Activated CD8-positive, alpha-beta T cell treated with anti-CD3 and anti-CD28 coated beads, Interleukin-2, amount 10 ng/mL, durations not matched to agents 7 days and 5 days (primary cell): ENCODE results near the gene TGFB2. TPM values are rescaled to one million over a fixed set of nuclear protein-coding genes. Genes with fewer than 3 reads are reported as not detected.
A peak's percentile ranks its signal among the peaks of the same experiment; 100 is the strongest.

Experiments
- ATAC-seq: fragments of 150-1000 bp; cut with Tn5 transposase; one replicate; pipeline ENCODE4 v1.10.0; 2021; ENCODE audit warnings: moderate library complexity
- CTCF ChIA-PET: fragments of 350-600 bp; sonication (Branson Sonifier 250); formaldehyde crosslinking; loops from one replicate; lab custom pipeline; 2021; ENCODE audit warnings: antibody characterized with exemption; lab: Charles Lee
- POLR2A ChIA-PET: fragments of 350-600 bp; sonication (Branson Sonifier 250); formaldehyde crosslinking; loops from one replicate; lab custom pipeline; 2021; ENCODE audit warnings: antibody characterized with exemption; lab: Charles Lee
- DNase-seq: peaks from one replicate; pipeline ENCODE4 v3.0.0-alpha.2; 2020
- H3K27ac Mint-ChIP-seq: one replicate; pipeline ENCODE4 v1.8.0; 2021; ENCODE audit warnings: mild to moderate bottlenecking, mixed read lengths
- H3K27me3 Mint-ChIP-seq: one replicate; pipeline ENCODE4 v1.8.0; 2021; ENCODE audit warnings: low read depth, mixed read lengths
- H3K36me3 Mint-ChIP-seq: one replicate; pipeline ENCODE4 v1.8.0; 2021; ENCODE audit warnings: low read depth, mixed read lengths
- H3K4me1 Mint-ChIP-seq: one replicate; pipeline ENCODE4 v1.8.0; 2021; ENCODE audit warnings: low read depth, mixed read lengths
- H3K4me3 Mint-ChIP-seq: one replicate; pipeline ENCODE4 v1.8.0; 2021; ENCODE audit warnings: mild to moderate bottlenecking, mixed read lengths
- H3K9me3 Mint-ChIP-seq: one replicate; pipeline ENCODE4 v1.8.0; 2022; ENCODE audit warnings: mixed read lengths; ENCODE audit not compliant: insufficient read depth
- total RNA-seq, 2 experiments: library from RNA; stranded (reverse); gene quantifications; one replicate each; pipeline ENCODE4 v1.2.3, GENCODE V29; 2021

The TGFB2 gene
- total RNA-seq, 2 experiments from 2014 or later: not detected

DNA sequence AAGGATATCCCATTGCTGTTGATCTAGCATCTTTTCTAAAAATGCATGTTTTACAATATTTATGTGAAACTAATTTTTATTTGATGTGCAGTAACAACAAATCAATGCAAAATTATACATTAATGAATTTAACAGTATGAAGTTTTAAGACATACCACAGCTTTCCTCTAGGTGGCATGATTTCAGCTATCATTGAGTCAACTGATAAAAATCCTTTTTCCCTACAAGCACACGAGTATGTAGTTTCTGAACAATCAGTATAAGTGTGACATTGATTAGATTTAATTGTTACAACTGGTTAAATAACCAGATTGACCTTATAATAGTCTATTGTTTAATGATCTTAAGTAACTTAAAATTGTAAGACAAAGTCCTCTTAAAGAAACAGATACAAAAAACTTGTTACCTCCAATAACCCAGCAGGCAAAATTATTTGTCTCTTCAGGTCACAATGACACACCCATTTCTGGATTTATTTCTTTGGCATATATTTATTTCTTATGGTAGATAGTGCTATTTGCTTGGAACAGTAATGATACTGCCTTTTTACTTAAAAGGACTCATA lies 5.8 kb upstream of the TGFB2 start:
- CTCF ChIA-PET: interaction anchor here (0.8 to 2.1 kb wide), 9 partner anchors 10 to 1047 kb away, joined by 3 to 10 read pairs (median 3); no protein-coding TSS in a partner anchor
- ATAC-seq: no peak
- peaks cover 3% of the 10 kb centered on the region for H3K27me3 Mint-ChIP-seq

DNA sequence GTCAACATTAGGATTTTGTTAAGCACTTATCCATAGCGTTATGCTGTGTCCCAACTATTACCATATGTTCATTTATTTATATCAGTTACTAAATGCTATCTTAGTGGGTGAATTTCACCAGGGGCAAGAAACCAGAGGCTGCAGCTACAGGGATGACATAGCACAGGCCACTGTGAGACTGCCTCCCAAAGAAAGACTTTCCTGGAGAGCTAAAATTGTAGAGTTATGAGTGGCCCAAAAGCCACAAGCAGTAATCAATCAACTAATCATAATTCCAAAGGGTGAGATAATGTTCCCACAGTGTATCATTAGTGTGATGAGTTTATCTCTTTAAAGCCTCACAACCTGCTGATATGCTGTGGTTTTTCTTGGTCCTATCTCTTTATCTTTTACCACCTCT lies 3.8 kb upstream of the TGFB2 start:
- Mint-ChIP-seq H3K4me3 (no peak overlapping the region), H3K36me3 (no peaks in the 10 kb centered on the region), H3K4me1 (peaks cover 5% of the 10 kb centered on the region), H3K9me3 (no peaks in the 10 kb centered on the region), H3K27ac (no peak overlapping the region), H3K27me3 (peaks cover 8% of the 10 kb centered on the region)
- POLR2A ChIA-PET: no interaction called here
- ATAC-seq (no peak), DNase-seq (no peak)
- CTCF ChIA-PET: interaction anchor here (1.5 kb wide), 1 partner anchor 11 kb away, joined by 3 read pairs; no protein-coding TSS in a partner anchor

More for the DNA sequence above, 5.8 kb upstream of the TGFB2 start:
- Mint-ChIP-seq H3K36me3 (no peaks in the 10 kb centered on the region), H3K9me3 (no peaks in the 10 kb centered on the region), H3K4me3 (no peak overlapping the region), H3K4me1 (no peaks in the 10 kb centered on the region), H3K27ac (no peak overlapping the region)
- POLR2A ChIA-PET: no interaction called here
- no peak for DNase-seq

DNA sequence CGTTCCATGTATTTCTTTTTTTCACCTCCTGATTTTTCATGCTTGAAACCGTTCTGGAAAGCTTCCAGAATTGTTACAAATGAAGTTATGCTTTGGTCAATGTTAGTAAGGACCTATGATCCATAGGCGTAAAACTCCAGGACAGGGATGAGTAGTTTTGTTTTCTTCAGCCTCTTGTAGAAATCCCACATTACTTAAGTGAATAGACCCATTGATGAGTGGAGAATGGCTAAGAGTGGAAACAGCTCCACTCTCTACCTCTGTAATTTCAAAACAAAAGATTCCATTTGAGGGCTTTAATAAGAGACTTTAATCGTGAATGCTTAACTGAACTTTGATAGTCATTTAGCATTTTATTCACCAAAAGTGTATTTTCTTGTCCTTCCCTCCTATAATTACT lies 3.0 kb upstream of the TGFB2 start:
- Mint-ChIP-seq H3K9me3 (no peaks in the 10 kb centered on the region), H3K27me3 (peaks cover 16% of the 10 kb centered on the region), H3K27ac (no peak overlapping the region), H3K4me1 (peaks cover 12% of the 10 kb centered on the region), H3K36me3 (no peaks in the 10 kb centered on the region), H3K4me3 (no peak overlapping the region)
- ATAC-seq (no peak), DNase-seq (no peak)
- ChIA-PET POLR2A (no interaction called here), CTCF (no interaction called here)

DNA sequence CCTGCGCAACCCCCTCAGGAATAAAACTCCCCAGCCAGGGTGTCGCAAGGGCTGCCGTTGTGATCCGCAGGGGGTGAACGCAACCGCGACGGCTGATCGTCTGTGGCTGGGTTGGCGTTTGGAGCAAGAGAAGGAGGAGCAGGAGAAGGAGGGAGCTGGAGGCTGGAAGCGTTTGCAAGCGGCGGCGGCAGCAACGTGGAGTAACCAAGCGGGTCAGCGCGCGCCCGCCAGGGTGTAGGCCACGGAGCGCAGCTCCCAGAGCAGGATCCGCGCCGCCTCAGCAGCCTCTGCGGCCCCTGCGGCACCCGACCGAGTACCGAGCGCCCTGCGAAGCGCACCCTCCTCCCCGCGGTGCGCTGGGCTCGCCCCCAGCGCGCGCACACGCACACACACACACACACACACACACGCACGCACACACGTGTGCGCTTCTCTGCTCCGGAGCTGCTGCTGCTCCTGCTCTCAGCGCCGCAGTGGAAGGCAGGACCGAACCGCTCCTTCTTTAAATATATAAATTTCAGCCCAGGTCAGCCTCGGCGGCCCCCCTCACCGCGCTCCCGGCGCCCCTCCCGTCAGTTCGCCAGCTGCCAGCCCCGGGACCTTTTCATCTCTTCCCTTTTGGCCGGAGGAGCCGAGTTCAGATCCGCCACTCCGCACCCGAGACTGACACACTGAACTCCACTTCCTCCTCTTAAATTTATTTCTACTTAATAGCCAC lies 696 bp downstream of the TGFB2 start:
- ChIA-PET POLR2A (no interaction called here), CTCF (interaction anchor here (1.2 to 1.4 kb wide), 2 partner anchors 10 to 16 kb away, joined by 4 to 5 read pairs; no protein-coding TSS in a partner anchor)
- DNase-seq: peak; percentile 37
- Mint-ChIP-seq H3K9me3 (no peaks in the 10 kb centered on the region), H3K4me1 (peaks cover 16% of the 10 kb centered on the region), H3K4me3 (no peak overlapping the region), H3K27me3 (peaks cover 46% of the 10 kb centered on the region), H3K36me3 (no peaks in the 10 kb centered on the region), H3K27ac (no peak overlapping the region)
- ATAC-seq: peak; percentile 79

DNA sequence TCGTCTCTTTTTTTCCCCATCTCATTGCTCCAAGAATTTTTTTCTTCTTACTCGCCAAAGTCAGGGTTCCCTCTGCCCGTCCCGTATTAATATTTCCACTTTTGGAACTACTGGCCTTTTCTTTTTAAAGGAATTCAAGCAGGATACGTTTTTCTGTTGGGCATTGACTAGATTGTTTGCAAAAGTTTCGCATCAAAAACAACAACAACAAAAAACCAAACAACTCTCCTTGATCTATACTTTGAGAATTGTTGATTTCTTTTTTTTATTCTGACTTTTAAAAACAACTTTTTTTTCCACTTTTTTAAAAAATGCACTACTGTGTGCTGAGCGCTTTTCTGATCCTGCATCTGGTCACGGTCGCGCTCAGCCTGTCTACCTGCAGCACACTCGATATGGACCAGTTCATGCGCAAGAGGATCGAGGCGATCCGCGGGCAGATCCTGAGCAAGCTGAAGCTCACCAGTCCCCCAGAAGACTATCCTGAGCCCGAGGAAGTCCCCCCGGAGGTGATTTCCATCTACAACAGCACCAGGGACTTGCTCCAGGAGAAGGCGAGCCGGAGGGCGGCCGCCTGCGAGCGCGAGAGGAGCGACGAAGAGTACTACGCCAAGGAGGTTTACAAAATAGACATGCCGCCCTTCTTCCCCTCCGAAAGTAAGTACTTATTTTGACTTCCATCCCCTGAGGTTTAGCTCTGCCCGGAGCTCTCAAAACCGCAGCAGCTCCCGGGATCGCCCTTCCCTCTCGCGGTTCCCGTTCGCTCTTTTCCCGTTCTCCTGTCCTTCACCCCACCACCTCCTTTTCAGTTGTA lies 1.5 kb downstream of the TGFB2 start:
- H3K4me1 Mint-ChIP-seq: peaks cover 23% of the 10 kb centered on the region
- CTCF ChIA-PET: no interaction called here
- ATAC-seq: no peak
- peaks cover 46% of the 10 kb centered on the region for H3K27me3 Mint-ChIP-seq
- H3K4me3 Mint-ChIP-seq: no peak overlapping the region
- no peaks in the 10 kb centered on the region for H3K36me3 Mint-ChIP-seq
- no peak overlapping the region for H3K27ac Mint-ChIP-seq
- POLR2A ChIA-PET: no interaction called here
- H3K9me3 Mint-ChIP-seq: no peaks in the 10 kb centered on the region
- DNase-seq: no peak

DNA sequence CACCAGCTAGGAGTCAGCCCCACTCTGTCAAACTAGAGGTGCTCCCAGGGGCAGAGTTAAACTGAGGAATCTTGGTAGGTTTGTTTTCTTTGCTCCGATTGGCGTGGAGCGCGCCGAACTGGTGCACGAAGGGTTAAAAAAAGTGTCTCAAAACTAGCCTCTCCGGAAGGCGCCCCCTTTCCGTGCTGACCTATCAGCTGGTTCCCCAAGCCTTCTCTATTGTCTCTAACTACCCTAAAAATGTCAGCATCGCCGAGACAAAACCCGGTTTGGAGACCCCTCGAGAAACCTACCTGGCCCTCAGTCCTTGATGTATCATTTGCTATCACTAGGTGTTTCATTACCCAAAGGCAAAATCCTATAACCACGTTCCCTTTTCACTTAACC lies 2.2 kb downstream of the TGFB2 start:
- H3K9me3 Mint-ChIP-seq: no peaks in the 10 kb centered on the region
- no peak overlapping the region for H3K27ac Mint-ChIP-seq
- peaks cover 46% of the 10 kb centered on the region for H3K27me3 Mint-ChIP-seq
- H3K36me3 Mint-ChIP-seq: no peaks in the 10 kb centered on the region
- no peak for ATAC-seq
- no peak for DNase-seq
- POLR2A ChIA-PET: no interaction called here
- no peak overlapping the region for H3K4me3 Mint-ChIP-seq
- CTCF ChIA-PET: no interaction called here
- H3K4me1 Mint-ChIP-seq: peaks cover 26% of the 10 kb centered on the region

DNA sequence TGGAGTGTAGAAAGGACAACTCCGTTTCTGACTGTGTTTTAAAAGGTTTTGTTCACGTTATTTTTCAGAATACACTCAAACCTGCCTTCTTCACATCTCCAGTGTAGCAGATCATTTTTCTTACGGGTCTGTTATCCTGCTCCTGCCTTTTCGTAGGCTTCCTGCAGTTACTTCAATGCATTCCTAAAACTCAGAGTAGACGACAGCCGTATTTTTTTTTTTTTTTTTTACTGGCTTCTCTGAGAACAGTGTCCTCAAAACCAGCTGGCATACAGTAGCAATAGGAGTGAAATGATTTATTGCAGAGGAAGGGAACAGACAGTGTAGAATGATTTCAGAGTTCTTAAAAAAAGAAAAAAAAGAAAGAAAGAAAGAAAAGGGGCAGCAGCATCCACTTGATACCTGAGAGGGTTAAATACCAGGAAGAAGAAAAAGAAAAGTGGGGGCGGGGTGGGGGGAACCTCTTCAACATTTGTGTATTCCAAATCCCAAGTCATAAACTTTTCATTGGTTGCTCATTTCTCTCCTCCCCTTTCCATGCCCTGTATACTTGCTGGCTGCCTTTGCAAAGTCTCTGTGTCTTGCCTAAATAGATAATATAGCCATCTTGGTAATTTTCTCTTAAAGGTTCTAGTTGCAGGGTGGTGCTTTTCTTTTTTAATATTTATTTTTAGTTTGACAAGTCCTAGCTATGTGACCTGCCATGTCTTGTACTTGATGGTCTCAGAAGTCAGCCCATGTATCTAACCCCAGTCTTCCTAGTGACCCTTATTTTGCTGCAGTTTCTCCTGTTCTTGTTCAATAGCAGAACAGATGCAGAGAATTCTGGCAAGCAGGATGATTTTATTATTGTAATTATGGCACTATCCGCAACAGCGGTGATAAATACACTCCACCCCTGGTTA lies 2.8 kb downstream of the TGFB2 start:
- Mint-ChIP-seq H3K27ac (no peak overlapping the region), H3K36me3 (no peaks in the 10 kb centered on the region), H3K27me3 (peaks cover 46% of the 10 kb centered on the region), H3K4me3 (no peak overlapping the region), H3K4me1 (peaks cover 26% of the 10 kb centered on the region), H3K9me3 (no peaks in the 10 kb centered on the region)
- CTCF ChIA-PET: no interaction called here
- ATAC-seq: no peak
- DNase-seq: no peak
- POLR2A ChIA-PET: no interaction called here

DNA sequence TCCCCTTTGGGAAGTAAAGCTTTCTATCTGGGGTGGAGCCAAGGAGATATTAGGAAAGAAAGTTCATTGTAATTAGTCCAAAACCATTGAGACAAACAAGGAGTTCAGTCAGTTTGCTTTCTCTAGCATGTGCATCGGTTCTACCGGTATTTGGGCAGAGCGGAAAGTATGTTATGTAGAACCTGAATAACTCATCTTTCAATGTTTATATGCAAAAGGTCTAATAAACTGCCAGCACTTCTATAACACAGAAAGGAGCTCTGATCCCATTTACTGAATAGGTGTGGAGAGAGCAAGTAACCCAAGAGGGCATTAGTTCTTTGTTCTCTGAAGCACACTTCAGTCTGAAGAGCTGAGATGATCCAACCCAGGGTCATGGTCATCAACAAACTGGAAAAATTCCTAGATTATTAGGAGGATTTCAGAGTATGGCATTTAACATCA lies 3.5 kb downstream of the TGFB2 start:
- ChIA-PET CTCF (no interaction called here), POLR2A (no interaction called here)
- Mint-ChIP-seq H3K27ac (no peak overlapping the region), H3K9me3 (no peaks in the 10 kb centered on the region), H3K4me1 (peaks cover 26% of the 10 kb centered on the region), H3K36me3 (no peaks in the 10 kb centered on the region), H3K27me3 (peaks cover 43% of the 10 kb centered on the region), H3K4me3 (no peak overlapping the region)
- ATAC-seq: no peak
- DNase-seq: no peak

DNA sequence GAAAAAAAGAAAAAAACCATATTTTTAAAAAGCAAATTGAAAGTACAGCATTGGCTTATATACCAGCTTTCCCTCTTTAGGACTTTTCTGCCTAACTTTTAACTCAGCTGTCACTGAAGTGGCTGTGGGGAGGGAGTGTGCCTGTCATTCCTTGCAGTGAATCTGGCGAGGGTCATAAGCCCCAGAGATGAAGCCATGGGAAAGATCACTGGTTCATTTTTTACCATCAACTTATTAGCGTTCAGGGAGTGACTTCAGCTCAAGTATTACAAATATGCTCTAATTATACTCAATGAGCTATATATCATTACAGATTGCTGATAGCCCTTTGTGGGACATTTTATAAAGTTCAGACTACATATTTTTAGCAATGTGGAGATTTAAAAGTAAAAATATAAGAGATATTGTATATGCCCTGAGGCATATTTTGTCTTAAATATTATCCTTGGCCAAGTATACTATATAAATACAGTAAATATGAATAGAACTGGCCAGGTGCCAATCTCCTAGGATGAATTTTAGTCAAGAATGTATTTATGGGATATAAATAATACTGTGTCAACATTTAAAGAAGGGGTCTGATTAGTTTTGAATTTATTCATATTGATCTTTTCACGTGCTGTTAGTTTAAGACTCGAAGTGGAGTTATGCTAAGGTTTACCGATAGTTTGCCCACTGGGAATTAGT lies 4.4 kb downstream of the TGFB2 start:
- H3K4me1 Mint-ChIP-seq: peaks cover 26% of the 10 kb centered on the region
- no peak overlapping the region for H3K27ac Mint-ChIP-seq
- ATAC-seq: no peak
- no peaks in the 10 kb centered on the region for H3K36me3 Mint-ChIP-seq
- no peak overlapping the region for H3K4me3 Mint-ChIP-seq
- POLR2A ChIA-PET: no interaction called here
- DNase-seq: no peak
- CTCF ChIA-PET: interaction anchor here (0.7 kb wide), 1 partner anchor 11 kb away, joined by 3 read pairs; no protein-coding TSS in a partner anchor
- no peaks in the 10 kb centered on the region for H3K9me3 Mint-ChIP-seq
- H3K27me3 Mint-ChIP-seq: peaks cover 43% of the 10 kb centered on the region

DNA sequence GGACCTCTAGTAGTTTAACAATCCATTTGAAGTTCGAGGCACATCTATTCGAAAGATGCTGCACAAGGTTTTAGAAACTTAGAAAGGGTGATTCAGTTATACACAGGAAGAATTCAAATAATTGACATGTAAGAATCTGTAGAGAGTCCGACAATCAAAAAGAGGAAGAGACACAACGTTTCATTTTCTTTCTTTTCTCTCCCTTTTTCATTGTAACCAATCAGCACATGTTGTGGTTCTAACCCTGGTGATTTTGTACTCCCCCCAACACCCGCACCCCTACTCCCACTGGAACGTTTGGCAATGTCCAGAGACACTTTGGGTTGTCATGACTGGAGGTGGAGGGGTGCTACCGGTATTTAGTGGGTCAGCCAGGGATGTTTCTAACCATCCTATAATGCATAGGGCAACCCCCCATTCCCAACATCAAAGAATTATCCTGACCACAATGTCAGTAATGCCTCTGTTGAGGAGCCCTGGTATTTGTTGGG lies 4.9 kb downstream of the TGFB2 start:
- Mint-ChIP-seq H3K27ac (no peak overlapping the region), H3K9me3 (no peaks in the 10 kb centered on the region), H3K27me3 (peaks cover 43% of the 10 kb centered on the region), H3K4me3 (no peak overlapping the region), H3K4me1 (peaks cover 26% of the 10 kb centered on the region), H3K36me3 (no peaks in the 10 kb centered on the region)
- no peak for ATAC-seq
- no peak for DNase-seq
- ChIA-PET CTCF (interaction anchor here (0.7 kb wide), 1 partner anchor 11 kb away, joined by 3 read pairs; no protein-coding TSS in a partner anchor), POLR2A (no interaction called here)
